ENCODE measurements around the gene AOAH. TPM values are rescaled to one million over a fixed set of nuclear protein-coding genes. Genes with fewer than 3 reads are reported as not detected.

Gene AOAH
- total RNA-seq, 4 donors from 2014 or later, result 0.17 to 1.8 (median 1.6) TPM

DNA sequence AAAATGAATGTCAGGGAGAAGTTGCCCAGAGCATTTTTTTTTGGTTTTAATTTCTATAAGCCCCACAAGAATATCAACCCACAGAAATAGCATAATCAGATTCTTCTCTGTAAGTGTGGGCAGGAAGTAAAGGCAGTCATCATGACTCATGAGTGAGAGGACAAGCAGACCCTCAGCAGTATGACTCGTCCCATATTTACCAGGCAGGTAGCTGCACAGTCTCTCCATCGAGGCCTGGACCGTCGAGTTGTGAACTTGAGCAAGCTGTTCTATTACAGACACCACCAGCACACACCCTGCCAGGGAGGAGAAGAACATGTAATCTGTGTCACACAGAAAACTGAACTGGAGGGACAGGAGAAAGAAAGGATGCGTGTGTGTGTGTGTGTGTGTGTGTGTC is 37.8 kb downstream of the AOAH start:
- H3K27me3 ChIP-seq, result no peaks in the 10 kb centered on the region
- H3K36me3 ChIP-seq, result no peaks in the 10 kb centered on the region
- DNase-seq, result no peak
- TF ChIP-seq POLR2A (IDR thresholded peaks at IDR 0.05), result no peak
- TF ChIP-seq, protein P1, sequence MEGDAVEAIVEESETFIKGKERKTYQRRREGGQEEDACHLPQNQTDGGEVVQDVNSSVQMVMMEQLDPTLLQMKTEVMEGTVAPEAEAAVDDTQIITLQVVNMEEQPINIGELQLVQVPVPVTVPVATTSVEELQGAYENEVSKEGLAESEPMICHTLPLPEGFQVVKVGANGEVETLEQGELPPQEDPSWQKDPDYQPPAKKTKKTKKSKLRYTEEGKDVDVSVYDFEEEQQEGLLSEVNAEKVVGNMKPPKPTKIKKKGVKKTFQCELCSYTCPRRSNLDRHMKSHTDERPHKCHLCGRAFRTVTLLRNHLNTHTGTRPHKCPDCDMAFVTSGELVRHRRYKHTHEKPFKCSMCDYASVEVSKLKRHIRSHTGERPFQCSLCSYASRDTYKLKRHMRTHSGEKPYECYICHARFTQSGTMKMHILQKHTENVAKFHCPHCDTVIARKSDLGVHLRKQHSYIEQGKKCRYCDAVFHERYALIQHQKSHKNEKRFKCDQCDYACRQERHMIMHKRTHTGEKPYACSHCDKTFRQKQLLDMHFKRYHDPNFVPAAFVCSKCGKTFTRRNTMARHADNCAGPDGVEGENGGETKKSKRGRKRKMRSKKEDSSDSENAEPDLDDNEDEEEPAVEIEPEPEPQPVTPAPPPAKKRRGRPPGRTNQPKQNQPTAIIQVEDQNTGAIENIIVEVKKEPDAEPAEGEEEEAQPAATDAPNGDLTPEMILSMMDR (IDR thresholded peaks at IDR 0.05 in 4 of 5, conservative IDR thresholded peaks at IDR 0.05 in 1 of 5), result no peak
- H3K4me1 ChIP-seq, result no peaks in the 10 kb centered on the region
- in situ Hi-C loops (cut with MboI; ENCODE audit: low sequenced_read_pairs in 4 of 4), result loop anchor here in 1 of 4 donors (25.0 kb wide), 1 partner anchor 501 kb away; no protein-coding TSS in a partner anchor
- H3K27ac ChIP-seq, result no peak overlapping the region
- intact Hi-C loops (cut with DNase I; ENCODE audit: low total_unique reads), result no loop called here
- no peak for ATAC-seq
- no peaks in the 10 kb centered on the region for H3K9me3 ChIP-seq
- no peak overlapping the region for H3K4me3 ChIP-seq

DNA sequence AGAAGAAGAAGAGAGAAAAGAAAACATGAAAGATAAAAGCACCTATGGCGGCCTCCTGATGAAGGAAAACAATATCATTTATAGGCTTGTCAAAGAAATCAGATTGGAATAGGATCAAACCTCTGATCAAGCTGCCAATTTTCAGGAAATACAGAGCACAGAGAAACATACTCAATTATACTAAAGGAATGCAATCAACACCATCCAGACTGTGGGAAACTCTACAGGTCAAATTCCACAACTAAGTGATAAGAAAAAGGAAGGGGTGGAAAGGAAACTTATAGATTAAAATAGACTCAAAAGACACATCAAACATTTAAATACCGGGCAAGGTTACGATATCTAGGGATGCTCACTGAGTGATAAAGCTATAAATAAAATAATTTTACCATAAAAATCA is 39.3 kb downstream of the AOAH start:
- TF ChIP-seq POLR2A (IDR thresholded peaks at IDR 0.05), result no peak
- intact Hi-C loops (cut with DNase I; ENCODE audit: low total_unique reads) (no loop called here), in situ Hi-C loops (cut with MboI; ENCODE audit: low sequenced_read_pairs in 4 of 4) (loop anchor here in 1 of 4 donors (25.0 kb wide), 1 partner anchor 502 kb away; no protein-coding TSS in a partner anchor)
- H3K9me3 ChIP-seq, result no peaks in the 10 kb centered on the region
- no peaks in the 10 kb centered on the region for H3K27me3 ChIP-seq
- DNase-seq (no peak), ATAC-seq (no peak)
- H3K27ac ChIP-seq, result no peak overlapping the region
- H3K4me3 ChIP-seq, result no peak overlapping the region
- no peaks in the 10 kb centered on the region for H3K4me1 ChIP-seq
- H3K36me3 ChIP-seq, result no peaks in the 10 kb centered on the region

DNA sequence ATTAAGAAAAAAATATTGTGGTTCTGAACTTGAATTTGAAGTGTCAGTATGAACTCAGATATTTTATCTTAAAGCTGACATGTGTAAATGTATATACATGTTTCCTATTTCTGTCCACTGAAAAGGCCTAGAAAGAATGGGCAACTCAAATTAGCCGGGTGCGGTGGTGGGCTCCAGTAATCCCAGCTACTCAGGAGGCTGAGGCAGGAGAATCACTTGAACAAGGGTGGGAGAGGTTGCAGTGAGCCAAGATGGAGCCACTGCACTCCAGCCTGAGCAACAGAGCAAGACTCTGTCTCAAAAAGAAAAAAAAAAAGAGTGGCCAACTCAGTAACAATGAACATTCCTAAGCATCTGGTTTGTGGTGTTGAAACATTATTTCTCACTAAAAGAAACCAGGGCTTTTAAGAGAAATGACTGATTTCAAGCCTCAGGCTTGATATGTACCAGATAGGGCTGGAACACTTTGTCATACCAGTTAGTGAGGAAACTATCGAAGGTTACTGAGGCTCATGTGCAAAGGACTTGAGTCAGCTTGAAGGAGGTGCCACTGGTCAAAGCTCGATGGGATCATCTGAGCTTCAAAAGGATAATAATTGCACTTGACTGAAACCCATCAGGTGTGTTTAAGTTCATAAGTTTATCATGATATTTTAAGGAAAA is 40.5 kb downstream of the AOAH start:
- Histone ChIP-seq H3K27me3 (no peaks in the 10 kb centered on the region), H3K27ac (no peak overlapping the region), H3K9me3 (no peaks in the 10 kb centered on the region), H3K36me3 (no peaks in the 10 kb centered on the region), H3K4me3 (no peak overlapping the region), H3K4me1 (no peaks in the 10 kb centered on the region)
- intact Hi-C loops (cut with DNase I; ENCODE audit: low total_unique reads) (no loop called here), in situ Hi-C loops (cut with MboI; ENCODE audit: low sequenced_read_pairs in 4 of 4) (loop anchor here in 1 of 4 donors (25.0 kb wide), 1 partner anchor 503 kb away; no protein-coding TSS in a partner anchor)
- ATAC-seq (no peak), DNase-seq (no peak)
- TF ChIP-seq POLR2A (IDR thresholded peaks at IDR 0.05), result no peak
- TF ChIP-seq, protein P1 (IDR thresholded peaks at IDR 0.05 in 4 of 5, conservative IDR thresholded peaks at IDR 0.05 in 1 of 5), result no peak

DNA sequence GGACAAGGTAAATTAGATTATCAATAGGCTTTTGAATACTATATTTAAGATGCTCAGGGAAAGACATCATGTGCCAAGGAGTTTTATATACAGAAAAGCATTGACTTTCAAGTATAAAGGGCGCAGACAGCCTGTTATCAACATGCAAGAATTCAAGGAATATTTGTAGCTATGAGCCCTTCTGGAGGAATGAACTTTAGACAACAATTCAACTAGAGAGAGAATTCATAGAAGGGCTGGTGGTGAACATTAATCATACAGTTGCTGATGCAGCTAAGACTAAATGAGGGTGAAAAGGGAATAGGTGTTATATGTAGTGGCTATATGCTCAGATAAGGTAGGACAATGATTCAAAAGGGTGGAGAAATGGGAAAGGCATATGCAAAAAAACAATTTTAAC is 41.2 kb downstream of the AOAH start:
- no peak for ATAC-seq

DNA sequence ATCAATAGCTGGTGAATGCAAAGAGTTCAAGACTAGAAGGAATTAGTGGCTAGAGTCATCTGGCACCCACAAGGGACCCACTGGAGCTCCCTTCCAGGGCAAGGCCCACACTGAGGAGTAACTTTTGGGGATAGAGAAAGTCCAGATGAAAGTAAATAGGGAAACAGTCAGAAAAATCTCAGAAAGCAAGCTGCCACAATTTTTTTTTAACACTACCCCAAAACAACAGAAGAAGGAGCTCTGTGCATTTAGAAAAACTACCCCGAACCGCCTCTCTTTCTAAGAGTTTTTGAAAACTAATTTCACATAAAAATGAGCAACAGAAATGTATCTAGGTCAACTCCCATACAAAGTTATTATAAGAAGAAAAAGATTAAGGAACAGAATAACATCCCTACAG is 42.2 kb downstream of the AOAH start:
- Histone ChIP-seq H3K27me3 (no peaks in the 10 kb centered on the region), H3K27ac (no peak overlapping the region), H3K4me3 (no peak overlapping the region), H3K9me3 (no peaks in the 10 kb centered on the region), H3K4me1 (no peaks in the 10 kb centered on the region), H3K36me3 (no peaks in the 10 kb centered on the region)
- TF ChIP-seq, protein P1 (IDR thresholded peaks at IDR 0.05 in 4 of 5, conservative IDR thresholded peaks at IDR 0.05 in 1 of 5), result no peak
- no peak for TF ChIP-seq POLR2A (IDR thresholded peaks at IDR 0.05)
- in situ Hi-C loops (cut with MboI; ENCODE audit: low sequenced_read_pairs in 4 of 4) (loop anchor here in 1 of 4 donors (25.0 kb wide), 1 partner anchor 505 kb away; no protein-coding TSS in a partner anchor), intact Hi-C loops (cut with DNase I; ENCODE audit: low total_unique reads) (no loop called here)
- no peak for ATAC-seq
- DNase-seq, result no peak

More for the DNA sequence above, 41.2 kb downstream of the AOAH start:
- Histone ChIP-seq H3K36me3 (no peaks in the 10 kb centered on the region), H3K4me1 (no peaks in the 10 kb centered on the region), H3K4me3 (no peak overlapping the region), H3K9me3 (no peaks in the 10 kb centered on the region), H3K27ac (no peak overlapping the region), H3K27me3 (no peaks in the 10 kb centered on the region)
- DNase-seq, result no peak
- in situ Hi-C loops (cut with MboI; ENCODE audit: low sequenced_read_pairs in 4 of 4) (loop anchor here in 1 of 4 donors (25.0 kb wide), 1 partner anchor 504 kb away; no protein-coding TSS in a partner anchor), intact Hi-C loops (cut with DNase I; ENCODE audit: low total_unique reads) (no loop called here)
- TF ChIP-seq POLR2A (IDR thresholded peaks at IDR 0.05), result no peak
- TF ChIP-seq, protein P1 (IDR thresholded peaks at IDR 0.05 in 4 of 5, conservative IDR thresholded peaks at IDR 0.05 in 1 of 5), result no peak
